K562 (cell line): ENCODE results near the gene ITSN1. TPM values are rescaled to one million over a fixed set of nuclear protein-coding genes. Genes with fewer than 3 reads are reported as not detected.

Experiments
- FOXK2 ChIP-seq, 2 experiments: fragments of 450-650 bp; IDR thresholded peaks in 1 of 2; conservative IDR thresholded peaks in 1 of 2; 2 replicates each; pipeline ENCODE4 v1.6.1; 2016; ENCODE audit warnings: low read depth in 2 of 2, mild to moderate bottlenecking in 1 of 2
- HNRNPL ChIP-seq: fragments of 200-400 bp; formaldehyde crosslinking; IDR thresholded peaks from 2 replicates; pipeline ENCODE4 v1.6.1; 2017; ENCODE audit warnings: low read depth, mild to moderate bottlenecking, low read length
- MLX ChIP-seq, 2 experiments: fragments of 450-650 bp in 1 of 2; sonication (generic) in 1 of 2; formaldehyde crosslinking; conservative IDR thresholded peaks; 2 replicates each; pipeline versions ENCODE4 v1.4.0 to v1.8.1; 2020 to 2022; ENCODE audit warnings: mild to moderate bottlenecking in 1 of 2, missing genetic modification reagents in 1 of 2
- NCOA1 ChIP-seq: fragments of 450-650 bp; IDR thresholded peaks from 2 replicates; pipeline ENCODE4 v1.6.1; 2016; ENCODE audit warnings: low read depth
- PHB2 ChIP-seq: fragments of 450-650 bp; IDR thresholded peaks from 2 replicates; pipeline ENCODE4 v1.6.1; 2017; ENCODE audit warnings: low read depth
- PML ChIP-seq: IDR thresholded peaks from 2 replicates; pipeline ENCODE4 v1.6.1; 2012; ENCODE audit warnings: low read length, inconsistent platforms
- POLR2B ChIP-seq: fragments of 450-650 bp; IDR thresholded peaks from 2 replicates; pipeline ENCODE4 v1.6.1; 2018; ENCODE audit warnings: low read depth; ENCODE audit not compliant: partially characterized antibody
- RNF219 ChIP-seq: fragments of 250-450 bp; sonication (Bioruptor Pico); IDR thresholded peaks from 2 replicates; pipeline ENCODE4 v1.5.0; 2022; ENCODE audit warnings: mild to moderate bottlenecking
- TRIM25 ChIP-seq: fragments of 450-650 bp; IDR thresholded peaks from 2 replicates; pipeline ENCODE4 v1.7.0; 2016; ENCODE audit warnings: borderline replicate concordance
- ZBTB40 ChIP-seq, 2 experiments: fragments of 450-650 bp in 1 of 2; sonication (generic) in 1 of 2; formaldehyde crosslinking in 1 of 2; IDR thresholded peaks; 2 replicates each; pipeline versions ENCODE4 v1.7.1 to v1.9.0; 2016 to 2022; ENCODE audit warnings: inconsistent platforms in 1 of 2, mild to moderate bottlenecking in 1 of 2, missing genetic modification reagents in 1 of 2
- ZNF24 ChIP-seq: fragments of 450-650 bp; IDR thresholded peaks from 2 replicates; pipeline ENCODE4 v1.6.1; 2016
- ZNF408 ChIP-seq: fragments of 250-450 bp; sonication (Bioruptor Pico); IDR thresholded peaks from 2 replicates; pipeline ENCODE4 v1.4.0; 2020; ENCODE audit warnings: low read depth, mild to moderate bottlenecking, moderate library complexity
- polyA plus RNA-seq, 8 experiments: library from polyadenylated mRNA; depleted of rRNA in 4 of 8; stranded (reverse) in 5 of 8; unstranded in 3 of 8; fragments of >200 nt; fragmentation: Nextera tagmentation in 2 of 8; fragmentation: Illumina TruSeq in 1 of 8; extraction: Ambion mirVana in 2 of 8; extraction: Trizol in 1 of 8; gene quantifications; 2 replicates each; pipeline versions ENCODE4 v1.2.1 to v1.2.3, GENCODE V29; 2011 to 2014; ENCODE audit warnings: inconsistent platforms in 1 of 8, missing spikeins in 1 of 8
- total RNA-seq, 7 experiments: library from RNA; depleted of rRNA in 6 of 7; stranded (reverse); fragments of >200 nt in 6 of 7; fragmentation: Illumina TruSeq in 2 of 7; extraction: Trizol in 2 of 7; gene quantifications; 2 replicates each; pipeline versions ENCODE4 v1.2.1 to v1.2.3, GENCODE V29; 2011 to 2021; ENCODE audit warnings: low replicate concordance in 1 of 7

Gene ITSN1
- total and polyA plus RNA-seq, 9 of the 15 experiments (the other 6 are each of a cell fraction or from before 2014, with no cell fraction given): 1.1 to 12.6 (median 4.8) TPM

- no peak for TF ChIP-seq MLX (CRISPR knock-in tag; conservative IDR thresholded peaks at IDR 0.05)
- no peak for TF ChIP-seq ZNF408 (CRISPR knock-in tag)
- no peak for TF ChIP-seq ZNF24
- peak; percentile 56 to 67; a peak in 2 of 4 replicates for TF ChIP-seq FOXK2 (conservative IDR thresholded peaks at IDR 0.05 in 1 of 2, IDR thresholded peaks at IDR 0.05 in 1 of 2; ENCODE audit: low read depth in 2 of 2)
- TF ChIP-seq ZBTB40 (IDR thresholded peaks at IDR 0.05): no peak
- TF ChIP-seq ZBTB40 (CRISPR knock-in tag; IDR thresholded peaks at IDR 0.05): no peak
- no peak for TF ChIP-seq NCOA1
- no peak for TF ChIP-seq PHB2
- TF ChIP-seq POLR2B: no peak
- no peak for TF ChIP-seq PML
- TF ChIP-seq HNRNPL: no peak
- TF ChIP-seq TRIM25: no peak
- TF ChIP-seq RNF219 (CRISPR knock-in tag): no peak
Measured at GRCh38 chr21:33642027-33642895, at the start of gene ITSN1 (continued).
